Measurements from ENCODE around the gene ELMO3. TPM values are rescaled to one million over a fixed set of nuclear protein-coding genes. Genes with fewer than 3 reads are reported as not detected.

The ELMO3 gene
- total RNA-seq, 1 donor from 2014 or later: 6.9 TPM

- peaks cover 2% of the 10 kb centered on the region for H3K27me3 Mint-ChIP-seq
- DNase-seq (peak; percentile 100), ATAC-seq (ENCODE audit: low read depth) (peak; percentile 70)
- POLR2A ChIA-PET: interaction anchor here (0.6 to 7.7 kb wide), 8 partner anchors 8 to 413 kb away, joined by 3 to 120 read pairs (median 4); partner anchors contain the start of genes ACD, FBXL8, TMEM208 and TRADD
- CTCF ChIA-PET: interaction anchor here (0.8 to 3.1 kb wide), 3 partner anchors 13 to 229 kb away, joined by 3 to 12 read pairs (median 5); partner anchors contain the start of gene TMEM208
- H3K9me3 Mint-ChIP-seq: no peaks in the 10 kb centered on the region
- peaks cover 1% of the 10 kb centered on the region for H3K36me3 Mint-ChIP-seq (ENCODE audit: low read depth)
- TF ChIP-seq CTCF (IDR thresholded peaks at IDR 0.05): no peak
- intact Hi-C loops (cut with micrococcal nuclease): loop anchor here (1.0 to 10.0 kb wide), 8 partner anchors 21 to 837 kb away; partner anchors contain the start of genes ACD, CBFB, CTCF and MATCAP1
- peak within 1 kb of the TSS; percentile 80 for H3K27ac Mint-ChIP-seq
- H3K4me3 Mint-ChIP-seq: peak within 1 kb of the TSS; percentile 85
- H3K4me1 Mint-ChIP-seq: peaks cover 50% of the 10 kb centered on the region
Observed at GRCh38 chr16:67247192-67248072, 48.5 kb downstream of the ELMO3 start, which contains the start of gene FHOD1. TSS of gene FHOD1 (minus strand) at chr16:67247481. CDS start at chr16:67247410, 71 bp downstream.

- H3K27me3 Mint-ChIP-seq: peaks cover 2% of the 10 kb centered on the region
- peak overlapping the region; percentile 85 for H3K4me3 Mint-ChIP-seq
- no peak for DNase-seq
- POLR2A ChIA-PET: interaction anchor here (0.6 to 7.7 kb wide), 8 partner anchors 8 to 412 kb away, joined by 3 to 120 read pairs (median 3); partner anchors contain the start of genes ACD, FBXL8, TMEM208 and TRADD
- no peak for ATAC-seq (ENCODE audit: low read depth)
- H3K4me1 Mint-ChIP-seq: peaks cover 50% of the 10 kb centered on the region
- peaks cover 1% of the 10 kb centered on the region for H3K36me3 Mint-ChIP-seq (ENCODE audit: low read depth)
- intact Hi-C loops (cut with micrococcal nuclease): loop anchor here (5.0 to 10.0 kb wide), 2 partner anchors 414 to 557 kb away; partner anchors contain the start of genes ACD, PARD6A, RANBP10 and TSNAXIP1
- peak overlapping the region; percentile 64 for H3K27ac Mint-ChIP-seq
- TF ChIP-seq CTCF (IDR thresholded peaks at IDR 0.05): no peak
- H3K9me3 Mint-ChIP-seq: no peaks in the 10 kb centered on the region
- CTCF ChIA-PET: interaction anchor here (1.3 to 3.1 kb wide), 2 partner anchors 13 to 21 kb away, joined by 5 to 12 read pairs; partner anchors contain the start of gene TMEM208
Observed at GRCh38 chr16:67248073-67248400, 49.1 kb downstream of the ELMO3 start.

GRCh38 chr16:67248401-67249177, 49.7 kb downstream of the ELMO3 start, which contains the start of gene SLC9A5:
TSS of gene SLC9A5 (plus strand) at chr16:67248979. CDS start at chr16:67249015, 36 bp downstream.
- ChIA-PET CTCF (interaction anchor here (3.1 kb wide), 1 partner anchor 22 kb away, joined by 12 read pairs; the partner anchor contains the start of gene TMEM208), POLR2A (interaction anchor here (0.6 to 7.7 kb wide), 4 partner anchors 9 to 21 kb away, joined by 3 to 120 read pairs (median 4); partner anchors contain the start of gene TMEM208)
- DNase-seq (peak; percentile 45), ATAC-seq (ENCODE audit: low read depth) (no peak)
- H3K27ac Mint-ChIP-seq: peak within 1 kb of the TSS; percentile 64
- peaks cover 2% of the 10 kb centered on the region for H3K27me3 Mint-ChIP-seq
- peaks cover 48% of the 10 kb centered on the region for H3K4me1 Mint-ChIP-seq
- H3K9me3 Mint-ChIP-seq: no peaks in the 10 kb centered on the region
- H3K4me3 Mint-ChIP-seq: peak within 1 kb of the TSS; percentile 85
- peaks cover 1% of the 10 kb centered on the region for H3K36me3 Mint-ChIP-seq (ENCODE audit: low read depth)
- TF ChIP-seq CTCF (IDR thresholded peaks at IDR 0.05): no peak
- intact Hi-C loops (cut with micrococcal nuclease): loop anchor here (5.0 to 10.0 kb wide), 2 partner anchors 414 to 556 kb away; partner anchors contain the start of genes ACD, PARD6A, RANBP10 and TSNAXIP1

GRCh38 chr16:67249178-67250044, 50.5 kb downstream of the ELMO3 start:
- ChIA-PET CTCF (no interaction called here), POLR2A (interaction anchor here (7.7 kb wide), 1 partner anchor 22 kb away, joined by 120 read pairs; the partner anchor contains the start of gene TMEM208)
- Mint-ChIP-seq H3K9me3 (no peaks in the 10 kb centered on the region), H3K4me3 (peak overlapping the region; percentile 78), H3K36me3 (ENCODE audit: low read depth) (peaks cover 1% of the 10 kb centered on the region), H3K27me3 (peaks cover 2% of the 10 kb centered on the region), H3K27ac (peak overlapping the region; percentile 53), H3K4me1 (peaks cover 40% of the 10 kb centered on the region)
- no peak for TF ChIP-seq CTCF (IDR thresholded peaks at IDR 0.05)
- DNase-seq (no peak), ATAC-seq (ENCODE audit: low read depth) (no peak)
- intact Hi-C loops (cut with micrococcal nuclease): loop anchor here (5.0 to 10.0 kb wide), 2 partner anchors 413 to 555 kb away; partner anchors contain the start of genes ACD, PARD6A, RANBP10 and TSNAXIP1

Data from activated B cell treated with CpG ODN at 0.5 μM for 24 hours (primary cell).